ENCODE results near the gene CYTH4. TPM values are rescaled to one million over a fixed set of nuclear protein-coding genes. Genes with fewer than 3 reads are reported as not detected.

The CYTH4 gene
- total and polyA plus RNA-seq, 12 donors, result 4.7 to 80.7 (median 22.1) TPM

GRCh38 chr22:37242395-37242918 is 39.9 kb upstream of the CYTH4 start:
- Histone ChIP-seq H3K9me3 (replicated peaks in 1 of 3) (no peaks in the 10 kb centered on the region), H3K4me1 (replicated peaks in 1 of 2) (no peaks in the 10 kb centered on the region), H3K27me3 (peaks cover 6% of the 10 kb centered on the region), H3K4me3 (no peak overlapping the region), H3K27ac (no peak overlapping the region), H3K36me3 (replicated peaks in 1 of 2) (no peaks in the 10 kb centered on the region)
- 50 to 65% (median 54%) methylated on average over 6 to 16 of the region's 16 CpGs for WGBS, 4 donors
- intact Hi-C loops (cut with DNase I), result no loop called here
- DNase-seq, result peak in 6 of 7 donors; percentile 21 to 72 (median 44)
- TF ChIP-seq CTCF (IDR thresholded peaks at IDR 0.05), result no peak
- no peak for TF ChIP-seq POLR2A (IDR thresholded peaks at IDR 0.05)

- TF ChIP-seq CTCF (IDR thresholded peaks at IDR 0.05) (no peak), POLR2A (IDR thresholded peaks at IDR 0.05) (no peak)
- no peaks in the 10 kb centered on the region for H3K9me3 ChIP-seq (replicated peaks in 1 of 3)
- H3K4me3 ChIP-seq, result peak overlapping the region in 1 of 4 donors; percentile 39
- intact Hi-C loops (cut with DNase I), result no loop called here
- 35 to 49% (median 44%) methylated on average over 3 to 12 of the region's 12 CpGs for WGBS, 4 donors
- no peaks in the 10 kb centered on the region for H3K36me3 ChIP-seq (replicated peaks in 1 of 2)
- H3K27ac ChIP-seq, result no peak overlapping the region
- H3K27me3 ChIP-seq, result peaks cover 6% of the 10 kb centered on the region
- no peak for DNase-seq
- no peaks in the 10 kb centered on the region for H3K4me1 ChIP-seq (replicated peaks in 1 of 2)
Measured at GRCh38 chr22:37243402-37244113, 38.8 kb upstream of the CYTH4 start.

GRCh38 chr22:37244114-37244921 is 38.0 kb upstream of the CYTH4 start, which contains the start of gene RAC2:
Gene RAC2, minus strand, starts transcription at chr22:37244269. Its CDS starts 121 bp downstream, at chr22:37244148.
- 17 to 36% (median 25%) methylated on average over 7 to 23 of the region's 23 CpGs for WGBS, 4 donors
- peak in 6 of 7 donors; percentile 49 to 66 (median 54) for DNase-seq
- TF ChIP-seq CTCF (IDR thresholded peaks at IDR 0.05), result no peak
- no peak for TF ChIP-seq POLR2A (IDR thresholded peaks at IDR 0.05)
- Histone ChIP-seq H3K4me3 (peak within 1 kb of the TSS in 1 of 4 donors; percentile 39), H3K27me3 (peaks cover 6% of the 10 kb centered on the region), H3K27ac (no peak within 1 kb of the TSS), H3K36me3 (replicated peaks in 1 of 2) (no peaks in the 10 kb centered on the region), H3K4me1 (replicated peaks in 1 of 2) (no peaks in the 10 kb centered on the region), H3K9me3 (replicated peaks in 1 of 3) (no peaks in the 10 kb centered on the region)
- intact Hi-C loops (cut with DNase I), result no loop called here
